Measurements from ENCODE around the gene RBM42.

The RBM42 gene

GRCh38 chr19:35613574-35613973 is 15.3 kb upstream of the RBM42 start:
- Histone ChIP-seq H3K36me3 (peaks cover 0 to 42% (median 0%) of the 10 kb centered on the region in 3 donors), H3K27me3 (no peaks in the 10 kb centered on the region), H3K4me1 (peaks cover 0 to 16% (median 11%) of the 10 kb centered on the region in 4 donors), H3K4me3 (no peak overlapping the region), H3K27ac (no peak overlapping the region), H3K9me3 (no peaks in the 10 kb centered on the region)
- TF ChIP-seq CTCF (IDR thresholded peaks at IDR 0.05): no peak
- intact Hi-C loops (cut with DNase I; ENCODE audit: low total_unique reads): loop anchor here (2.0 to 5.0 kb wide), 2 partner anchors 15 to 66 kb away; partner anchors contain the start of genes RBM42 and TMEM147
- no peak for DNase-seq

DNA sequence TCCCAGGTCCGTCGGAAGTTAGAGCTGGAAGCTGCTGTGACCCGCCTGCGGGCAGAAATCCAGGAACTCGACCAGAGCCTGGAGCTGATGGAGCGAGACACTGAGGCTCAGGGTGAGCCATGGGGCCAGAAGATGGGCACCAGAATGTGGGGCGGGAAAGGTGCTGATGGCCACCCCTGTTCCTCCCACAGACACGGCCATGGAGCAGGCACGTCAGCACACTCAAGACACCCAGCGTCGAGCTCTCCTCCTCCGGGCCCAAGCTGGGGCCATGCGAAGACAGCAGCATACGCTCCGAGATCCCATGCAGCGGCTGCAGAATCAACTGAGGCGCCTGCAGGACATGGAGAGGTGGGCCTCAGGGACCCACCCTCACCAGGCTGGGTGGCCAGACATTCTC is 13.8 kb upstream of the RBM42 start:
- Histone ChIP-seq H3K9me3 (no peaks in the 10 kb centered on the region), H3K36me3 (peaks cover 0 to 57% (median 4%) of the 10 kb centered on the region in 3 donors), H3K27ac (no peak overlapping the region), H3K4me3 (no peak overlapping the region), H3K27me3 (no peaks in the 10 kb centered on the region), H3K4me1 (peaks cover 0 to 16% (median 11%) of the 10 kb centered on the region in 4 donors)
- intact Hi-C loops (cut with DNase I; ENCODE audit: low total_unique reads): no loop called here
- no peak for TF ChIP-seq CTCF (IDR thresholded peaks at IDR 0.05)
- DNase-seq: no peak

GRCh38 chr19:35618857-35619256 is 10.0 kb upstream of the RBM42 start:
- no peaks in the 10 kb centered on the region for H3K4me1 ChIP-seq
- intact Hi-C loops (cut with DNase I; ENCODE audit: low total_unique reads): no loop called here
- no peak overlapping the region for H3K27ac ChIP-seq
- peaks cover 0 to 75% (median 15%) of the 10 kb centered on the region in 3 donors for H3K36me3 ChIP-seq
- H3K4me3 ChIP-seq: no peak overlapping the region
- DNase-seq: no peak
- H3K9me3 ChIP-seq: no peaks in the 10 kb centered on the region
- no peaks in the 10 kb centered on the region for H3K27me3 ChIP-seq
- no peak for TF ChIP-seq CTCF (IDR thresholded peaks at IDR 0.05)

DNA sequence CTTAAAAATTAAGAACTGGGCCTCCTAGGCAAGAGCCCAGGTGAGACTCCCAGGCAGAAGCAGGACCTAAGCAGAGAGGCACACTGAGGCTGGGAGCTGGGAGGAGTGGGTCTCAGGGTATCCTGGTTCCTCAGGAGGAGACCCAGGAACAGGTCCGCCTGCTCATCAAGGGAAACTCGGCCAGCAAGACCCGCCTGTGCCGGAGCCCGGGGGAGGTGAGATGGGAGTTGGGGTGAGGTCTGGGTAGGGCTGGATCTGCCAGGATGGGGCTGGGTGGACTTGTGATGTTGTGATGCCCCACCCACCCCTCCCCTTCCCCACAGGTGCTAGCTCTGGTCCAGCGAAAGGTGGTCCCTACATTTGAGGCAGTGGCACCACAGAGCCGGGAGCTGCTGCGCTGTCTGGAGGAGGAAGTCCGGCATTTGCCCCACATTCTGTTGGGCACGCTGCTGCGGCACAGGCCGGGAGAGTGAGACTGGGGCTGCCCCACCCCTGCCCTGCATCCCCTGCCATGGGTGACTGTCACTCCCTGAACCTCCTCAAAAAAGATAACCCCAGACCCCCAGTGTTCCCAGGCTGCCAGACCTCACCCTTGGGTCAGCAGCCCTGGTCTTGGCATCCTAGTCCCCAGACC is 9.4 kb upstream of the RBM42 start:
- intact Hi-C loops (cut with DNase I; ENCODE audit: low total_unique reads): no loop called here
- no peak for TF ChIP-seq CTCF (IDR thresholded peaks at IDR 0.05)
- no peaks in the 10 kb centered on the region for H3K27me3 ChIP-seq
- no peak for DNase-seq
- H3K4me3 ChIP-seq: no peak overlapping the region
- no peaks in the 10 kb centered on the region for H3K4me1 ChIP-seq
- peaks cover 0 to 74% (median 15%) of the 10 kb centered on the region in 3 donors for H3K36me3 ChIP-seq
- H3K27ac ChIP-seq: no peak overlapping the region
- H3K9me3 ChIP-seq: no peaks in the 10 kb centered on the region

- Histone ChIP-seq H3K4me3 (no peak overlapping the region), H3K36me3 (peaks cover 0 to 69% (median 15%) of the 10 kb centered on the region in 3 donors), H3K4me1 (no peaks in the 10 kb centered on the region), H3K9me3 (no peaks in the 10 kb centered on the region), H3K27me3 (no peaks in the 10 kb centered on the region), H3K27ac (no peak overlapping the region)
- no peak for DNase-seq
- intact Hi-C loops (cut with DNase I; ENCODE audit: low total_unique reads): no loop called here
- no peak for TF ChIP-seq CTCF (IDR thresholded peaks at IDR 0.05)
Measured at GRCh38 chr19:35620001-35620400, 8.8 kb upstream of the RBM42 start.

All from tibial artery (tissue), 4 donors.